ENCODE measurements around the gene SHB. TPM values are rescaled to one million over a fixed set of nuclear protein-coding genes. Genes with fewer than 3 reads are reported as not detected.

The SHB gene
- total RNA-seq, 1 donor from 2014 or later: 1.1 TPM

DNA sequence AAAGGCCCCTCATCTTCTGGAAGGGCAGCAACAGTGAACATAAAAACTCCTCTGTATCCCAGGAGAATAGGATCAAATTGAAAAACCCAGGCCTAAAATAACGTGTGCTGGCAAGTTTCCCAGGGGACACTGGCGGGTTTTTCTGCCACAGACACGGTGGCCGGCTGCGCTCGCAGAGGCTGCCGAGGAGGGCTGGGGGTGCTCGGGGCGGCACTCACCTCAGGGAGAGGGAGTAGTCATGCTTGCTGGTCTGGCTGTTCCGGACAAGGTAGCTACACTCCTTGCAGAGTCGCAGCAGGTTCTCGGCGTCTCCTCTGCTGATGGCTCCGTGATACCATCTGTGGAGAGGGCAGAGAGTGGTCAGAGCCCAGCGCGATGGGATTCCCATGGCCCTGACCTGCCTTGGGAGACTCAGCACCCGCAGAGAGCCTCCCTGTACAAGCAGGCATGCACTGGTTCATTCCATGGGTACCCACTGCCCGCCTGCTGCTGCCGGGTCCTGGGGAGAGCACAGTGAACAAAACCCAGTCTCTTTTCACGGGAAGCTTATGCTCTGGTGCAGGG is 120.5 kb downstream of the SHB start:
- Histone ChIP-seq H3K4me2 (no peak overlapping the region), H4K20me1 (ENCODE audit: low read depth) (no peaks in the 10 kb centered on the region), H3K4me3 (no peak overlapping the region), H3K36me3 (no peaks in the 10 kb centered on the region), H3K27ac (no peak overlapping the region), H3K9ac (no peak overlapping the region), H2AFZ (replicated peaks) (no peak overlapping the region), H3K4me1 (peaks cover 7% of the 10 kb centered on the region), H3K9me3 (ENCODE audit: low read depth) (no peaks in the 10 kb centered on the region), H3K27me3 (no peaks in the 10 kb centered on the region), H3K79me2 (ENCODE audit: low read depth) (no peaks in the 10 kb centered on the region), H3F3A (ENCODE audit: low read depth) (no peaks in the 10 kb centered on the region)
- peaks cover 13% of the 10 kb centered on the region for H3K36me3 Mint-ChIP-seq
- H3K9me3 Mint-ChIP-seq: no peaks in the 10 kb centered on the region
- H3K4me3 Mint-ChIP-seq: no peak overlapping the region
- H3K27ac Mint-ChIP-seq: no peak overlapping the region
- DNase-seq (ENCODE audit: low spot score): no peak
- H3K27me3 Mint-ChIP-seq (ENCODE audit: insufficient read depth, low read depth): no peaks in the 10 kb centered on the region
- TF ChIP-seq EZH2 (IDR thresholded peaks at IDR 0.05) (no peak), EZH2phosphoT487 (IDR thresholded peaks at IDR 0.05) (no peak)
- TF ChIP-seq, protein P1, sequence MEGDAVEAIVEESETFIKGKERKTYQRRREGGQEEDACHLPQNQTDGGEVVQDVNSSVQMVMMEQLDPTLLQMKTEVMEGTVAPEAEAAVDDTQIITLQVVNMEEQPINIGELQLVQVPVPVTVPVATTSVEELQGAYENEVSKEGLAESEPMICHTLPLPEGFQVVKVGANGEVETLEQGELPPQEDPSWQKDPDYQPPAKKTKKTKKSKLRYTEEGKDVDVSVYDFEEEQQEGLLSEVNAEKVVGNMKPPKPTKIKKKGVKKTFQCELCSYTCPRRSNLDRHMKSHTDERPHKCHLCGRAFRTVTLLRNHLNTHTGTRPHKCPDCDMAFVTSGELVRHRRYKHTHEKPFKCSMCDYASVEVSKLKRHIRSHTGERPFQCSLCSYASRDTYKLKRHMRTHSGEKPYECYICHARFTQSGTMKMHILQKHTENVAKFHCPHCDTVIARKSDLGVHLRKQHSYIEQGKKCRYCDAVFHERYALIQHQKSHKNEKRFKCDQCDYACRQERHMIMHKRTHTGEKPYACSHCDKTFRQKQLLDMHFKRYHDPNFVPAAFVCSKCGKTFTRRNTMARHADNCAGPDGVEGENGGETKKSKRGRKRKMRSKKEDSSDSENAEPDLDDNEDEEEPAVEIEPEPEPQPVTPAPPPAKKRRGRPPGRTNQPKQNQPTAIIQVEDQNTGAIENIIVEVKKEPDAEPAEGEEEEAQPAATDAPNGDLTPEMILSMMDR (IDR thresholded peaks at IDR 0.05): no peak
- H3K4me1 Mint-ChIP-seq: peaks cover 9% of the 10 kb centered on the region

DNA sequence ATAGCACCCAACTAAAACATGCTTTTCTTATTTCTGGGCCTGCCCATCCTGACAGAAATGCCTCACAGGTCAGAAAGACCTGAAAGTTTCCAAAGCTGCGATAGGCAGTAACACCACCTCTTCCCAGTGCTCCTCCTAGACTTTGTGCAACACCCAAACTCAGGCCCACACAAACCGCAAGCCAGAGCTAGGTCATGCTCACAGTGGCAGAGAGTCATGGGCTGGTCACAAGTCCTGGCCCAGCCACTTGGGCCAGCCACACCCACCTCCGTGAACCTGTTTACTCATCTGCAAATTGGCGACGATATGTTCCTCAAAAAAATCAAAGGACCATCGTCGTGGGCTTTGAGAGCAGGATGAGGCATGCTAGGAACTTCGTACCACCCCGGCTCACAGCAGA is 121.0 kb downstream of the SHB start:
- no peak overlapping the region for H3K4me3 Mint-ChIP-seq
- Histone ChIP-seq H3K4me1 (peaks cover 12% of the 10 kb centered on the region), H3K9ac (no peak overlapping the region), H3K4me3 (no peak overlapping the region), H3K9me3 (ENCODE audit: low read depth) (no peaks in the 10 kb centered on the region), H3K79me2 (ENCODE audit: low read depth) (no peaks in the 10 kb centered on the region), H3K4me2 (no peak overlapping the region), H3K27me3 (no peaks in the 10 kb centered on the region), H3K27ac (no peak overlapping the region), H3K36me3 (no peaks in the 10 kb centered on the region), H4K20me1 (ENCODE audit: low read depth) (no peaks in the 10 kb centered on the region), H3F3A (ENCODE audit: low read depth) (no peaks in the 10 kb centered on the region), H2AFZ (replicated peaks) (no peak overlapping the region)
- peaks cover 13% of the 10 kb centered on the region for H3K4me1 Mint-ChIP-seq
- H3K27ac Mint-ChIP-seq: no peak overlapping the region
- no peaks in the 10 kb centered on the region for H3K27me3 Mint-ChIP-seq (ENCODE audit: insufficient read depth, low read depth)
- no peak for DNase-seq (ENCODE audit: low spot score)
- no peaks in the 10 kb centered on the region for H3K9me3 Mint-ChIP-seq
- peaks cover 13% of the 10 kb centered on the region for H3K36me3 Mint-ChIP-seq
- no peak for TF ChIP-seq EZH2 (IDR thresholded peaks at IDR 0.05)
- TF ChIP-seq, protein P1 (IDR thresholded peaks at IDR 0.05): no peak
- no peak for TF ChIP-seq EZH2phosphoT487 (IDR thresholded peaks at IDR 0.05)

DNA sequence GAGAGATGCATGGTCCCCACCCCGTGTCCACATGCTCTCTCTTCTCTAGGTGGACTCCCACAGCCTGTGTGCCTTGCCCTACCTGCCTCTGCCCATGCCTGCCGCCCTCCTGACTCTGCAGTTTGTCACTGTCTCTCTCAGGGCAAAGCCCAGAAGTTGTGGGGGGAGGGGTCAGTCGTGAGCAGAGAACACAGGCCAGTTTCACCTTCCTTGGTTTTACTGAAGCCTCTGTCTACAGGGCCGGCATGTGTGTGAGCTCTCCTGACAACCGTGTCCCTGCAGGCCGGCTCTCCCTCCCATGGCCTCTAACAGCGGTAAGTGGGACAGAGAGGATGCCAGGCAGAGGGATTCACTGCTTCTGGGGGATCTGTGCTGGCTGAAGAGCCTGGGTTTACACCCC is 121.6 kb downstream of the SHB start:
- H3K9me3 ChIP-seq (ENCODE audit: low read depth): no peaks in the 10 kb centered on the region
- no peak overlapping the region for H3K9ac ChIP-seq
- H3K4me3 ChIP-seq: no peak overlapping the region
- peaks cover 14% of the 10 kb centered on the region for H3K4me1 ChIP-seq
- Mint-ChIP-seq H3K27ac (peak overlapping the region; percentile 39), H3K27me3 (ENCODE audit: insufficient read depth, low read depth) (no peaks in the 10 kb centered on the region), H3K9me3 (no peaks in the 10 kb centered on the region), H3K4me3 (no peak overlapping the region), H3K4me1 (peaks cover 14% of the 10 kb centered on the region), H3K36me3 (peaks cover 9% of the 10 kb centered on the region)
- TF ChIP-seq, protein P1 (IDR thresholded peaks at IDR 0.05): no peak
- H3K27me3 ChIP-seq: no peaks in the 10 kb centered on the region
- no peaks in the 10 kb centered on the region for H3K79me2 ChIP-seq (ENCODE audit: low read depth)
- DNase-seq (ENCODE audit: low spot score): no peak
- no peaks in the 10 kb centered on the region for H3K36me3 ChIP-seq
- H2AFZ ChIP-seq (replicated peaks): no peak overlapping the region
- no peaks in the 10 kb centered on the region for H3F3A ChIP-seq (ENCODE audit: low read depth)
- H4K20me1 ChIP-seq (ENCODE audit: low read depth): no peaks in the 10 kb centered on the region
- no peak overlapping the region for H3K27ac ChIP-seq
- H3K4me2 ChIP-seq: no peak overlapping the region
